HG02885 (cell line): Measurements from ENCODE around the gene P2RY1.
A peak's percentile ranks its signal among the peaks of the same experiment; 100 is the strongest.
"Not testable (repeated sequence)": the region's sequence is repeated elsewhere in the genome, so short reads cannot be mapped to it uniquely, and the experiment has no call there.

Experiments
- ATAC-seq: cut with Tn5 transposase; IDR thresholded peaks from one replicate; pipeline ENCODE4 v1.9.1; 2021; ENCODE audit warnings: mild to moderate bottlenecking; ENCODE audit not compliant: unreplicated experiment, poor library complexity

P2RY1 gene

GRCh38 chr3:152835601-152836102 is 721 bp downstream of the P2RY1 start:
- ATAC-seq, result no peak

- no peak for ATAC-seq
These were observed 1.3 kb downstream of the P2RY1 start for GRCh38 chr3:152836269-152836668.

GRCh38 chr3:152839511-152839910 is 4.6 kb downstream of the P2RY1 start:
- no peak for ATAC-seq

- no peak for ATAC-seq
These were observed 6.2 kb downstream of the P2RY1 start for GRCh38 chr3:152841131-152841530.

GRCh38 chr3:152842413-152842812 is 7.5 kb downstream of the P2RY1 start:
- no peak for ATAC-seq

- ATAC-seq, result no peak
These were observed 9.0 kb downstream of the P2RY1 start for GRCh38 chr3:152843955-152844354.

GRCh38 chr3:152846572-152847202 is 11.8 kb downstream of the P2RY1 start:
- ATAC-seq, result not testable (repeated sequence)

- ATAC-seq, result not testable (repeated sequence)
These were observed 12.7 kb downstream of the P2RY1 start for GRCh38 chr3:152847599-152847998.

- ATAC-seq, result no peak
These were observed 15.2 kb downstream of the P2RY1 start for GRCh38 chr3:152849996-152850578.

GRCh38 chr3:152853196-152853595 is 18.3 kb downstream of the P2RY1 start:
- no peak for ATAC-seq

GRCh38 chr3:152857082-152857481 is 22.2 kb downstream of the P2RY1 start:
- no peak for ATAC-seq

GRCh38 chr3:152858170-152858800 is 23.4 kb downstream of the P2RY1 start:
- ATAC-seq, result no peak

- no peak for ATAC-seq
These were observed 25.8 kb downstream of the P2RY1 start for GRCh38 chr3:152860736-152861135.

- no peak for ATAC-seq
These were observed 30.8 kb downstream of the P2RY1 start for GRCh38 chr3:152865668-152866245.

GRCh38 chr3:152870027-152870426 is 35.1 kb downstream of the P2RY1 start:
- ATAC-seq, result peak; percentile 44

- not testable (repeated sequence) for ATAC-seq
These were observed 38.4 kb downstream of the P2RY1 start for GRCh38 chr3:152873314-152873713.

GRCh38 chr3:152874896-152875749 is 40.2 kb downstream of the P2RY1 start:
- no peak for ATAC-seq

GRCh38 chr3:152879130-152879789 is 44.3 kb downstream of the P2RY1 start:
- ATAC-seq, result no peak

- no peak for ATAC-seq
These were observed 44.9 kb downstream of the P2RY1 start for GRCh38 chr3:152879790-152880174.

GRCh38 chr3:152885076-152885475 is 50.1 kb downstream of the P2RY1 start:
- ATAC-seq, result no peak
